ENCODE measurements around the gene KCNMB1. TPM values are rescaled to one million over a fixed set of nuclear protein-coding genes. Genes with fewer than 3 reads are reported as not detected.

Gene KCNMB1
- total RNA-seq, 3 donors from 2014 or later (not counting 1 experiment from before 2014, with no cell fraction given), result 0.23 to 0.48 (median 0.35) TPM

DNA sequence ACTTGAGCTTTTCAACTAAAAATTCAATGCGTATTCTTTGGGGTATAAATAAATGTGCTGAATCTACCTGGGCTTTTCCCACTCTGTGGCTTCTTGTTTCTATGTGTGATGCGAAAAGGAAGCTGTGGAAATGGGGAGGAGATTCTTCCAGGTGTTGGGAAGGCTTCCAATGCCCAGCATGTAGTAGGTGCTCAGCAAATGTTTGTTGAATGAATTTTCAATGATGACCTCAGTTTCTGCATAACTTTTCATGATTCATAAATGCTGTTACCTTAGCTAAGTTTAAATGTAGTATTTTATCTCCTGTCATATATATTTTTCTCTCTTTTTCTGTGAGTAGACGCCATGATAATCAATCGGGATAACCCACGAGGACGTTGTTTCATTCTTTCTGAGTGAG lies 25.6 kb upstream of the KCNMB1 start:
- no peaks in the 10 kb centered on the region for H3K27me3 ChIP-seq (ENCODE audit: control insufficient read depth, insufficient read depth, low read length)
- H3K27ac ChIP-seq (ENCODE audit: low read length), result no peak overlapping the region
- no peaks in the 10 kb centered on the region for H3K36me3 Mint-ChIP-seq
- 96% methylated on average over 6 of the region's 6 CpGs for WGBS (ENCODE audit: insufficient coverage)
- no peak for DNase-seq
- no peaks in the 10 kb centered on the region for H3K9me3 ChIP-seq (ENCODE audit: control insufficient read depth, insufficient read depth, low read length)
- H3K27me3 Mint-ChIP-seq (ENCODE audit: low read depth in 2 of 2), result peaks cover 0 to 9% of the 10 kb centered on the region in 2 donors
- no peak overlapping the region for H3K4me3 ChIP-seq (ENCODE audit: low read length)
- H3K27ac Mint-ChIP-seq, result no peak overlapping the region
- ATAC-seq, result no peak
- H3K4me1 ChIP-seq (ENCODE audit: control insufficient read depth, insufficient read depth, low read length), result no peaks in the 10 kb centered on the region
- intact Hi-C loops (cut with micrococcal nuclease), result no loop called here
- no peaks in the 10 kb centered on the region for H3K9me3 Mint-ChIP-seq
- no peaks in the 10 kb centered on the region for H3K4me1 Mint-ChIP-seq
- TF ChIP-seq, protein P1, sequence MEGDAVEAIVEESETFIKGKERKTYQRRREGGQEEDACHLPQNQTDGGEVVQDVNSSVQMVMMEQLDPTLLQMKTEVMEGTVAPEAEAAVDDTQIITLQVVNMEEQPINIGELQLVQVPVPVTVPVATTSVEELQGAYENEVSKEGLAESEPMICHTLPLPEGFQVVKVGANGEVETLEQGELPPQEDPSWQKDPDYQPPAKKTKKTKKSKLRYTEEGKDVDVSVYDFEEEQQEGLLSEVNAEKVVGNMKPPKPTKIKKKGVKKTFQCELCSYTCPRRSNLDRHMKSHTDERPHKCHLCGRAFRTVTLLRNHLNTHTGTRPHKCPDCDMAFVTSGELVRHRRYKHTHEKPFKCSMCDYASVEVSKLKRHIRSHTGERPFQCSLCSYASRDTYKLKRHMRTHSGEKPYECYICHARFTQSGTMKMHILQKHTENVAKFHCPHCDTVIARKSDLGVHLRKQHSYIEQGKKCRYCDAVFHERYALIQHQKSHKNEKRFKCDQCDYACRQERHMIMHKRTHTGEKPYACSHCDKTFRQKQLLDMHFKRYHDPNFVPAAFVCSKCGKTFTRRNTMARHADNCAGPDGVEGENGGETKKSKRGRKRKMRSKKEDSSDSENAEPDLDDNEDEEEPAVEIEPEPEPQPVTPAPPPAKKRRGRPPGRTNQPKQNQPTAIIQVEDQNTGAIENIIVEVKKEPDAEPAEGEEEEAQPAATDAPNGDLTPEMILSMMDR (IDR thresholded peaks at IDR 0.05), result no peak
- H3K36me3 ChIP-seq (ENCODE audit: control insufficient read depth, insufficient read depth, low read length), result no peaks in the 10 kb centered on the region
- H3K4me3 Mint-ChIP-seq, result no peak overlapping the region

- Histone ChIP-seq H3K27ac (ENCODE audit: low read length) (no peak overlapping the region), H3K4me3 (ENCODE audit: low read length) (no peak overlapping the region), H3K4me1 (ENCODE audit: control insufficient read depth, insufficient read depth, low read length) (no peaks in the 10 kb centered on the region), H3K27me3 (ENCODE audit: control insufficient read depth, insufficient read depth, low read length) (no peaks in the 10 kb centered on the region), H3K9me3 (ENCODE audit: control insufficient read depth, insufficient read depth, low read length) (no peaks in the 10 kb centered on the region), H3K36me3 (ENCODE audit: control insufficient read depth, insufficient read depth, low read length) (no peaks in the 10 kb centered on the region)
- DNase-seq, result no peak
- no peak for ATAC-seq
- no peak overlapping the region for H3K27ac Mint-ChIP-seq
- TF ChIP-seq, protein P1 (IDR thresholded peaks at IDR 0.05), result no peak
- intact Hi-C loops (cut with micrococcal nuclease), result no loop called here
- 88% methylated on average over 3 of the region's 3 CpGs for WGBS (ENCODE audit: insufficient coverage)
- no peaks in the 10 kb centered on the region for H3K9me3 Mint-ChIP-seq
- no peaks in the 10 kb centered on the region for H3K4me1 Mint-ChIP-seq
- H3K27me3 Mint-ChIP-seq (ENCODE audit: low read depth in 2 of 2), result peaks cover 0 to 6% of the 10 kb centered on the region in 2 donors
- no peak overlapping the region for H3K4me3 Mint-ChIP-seq
- H3K36me3 Mint-ChIP-seq, result no peaks in the 10 kb centered on the region
These were observed 24.7 kb upstream of the KCNMB1 start for GRCh38 chr5:170413897-170414296.

- H3K4me3 Mint-ChIP-seq, result no peak overlapping the region
- intact Hi-C loops (cut with micrococcal nuclease), result no loop called here
- H3K9me3 ChIP-seq (ENCODE audit: control insufficient read depth, insufficient read depth, low read length), result no peaks in the 10 kb centered on the region
- TF ChIP-seq, protein P1 (IDR thresholded peaks at IDR 0.05), result no peak
- H3K27ac ChIP-seq (ENCODE audit: low read length), result no peak overlapping the region
- DNase-seq (peak in 1 of 2 donors; percentile 39), ATAC-seq (no peak)
- 88% methylated on average over 3 of the region's 3 CpGs for WGBS (ENCODE audit: insufficient coverage)
- no peaks in the 10 kb centered on the region for H3K4me1 Mint-ChIP-seq
- H3K4me1 ChIP-seq (ENCODE audit: control insufficient read depth, insufficient read depth, low read length), result peaks cover 4% of the 10 kb centered on the region
- peaks cover 3 to 12% of the 10 kb centered on the region in 2 donors for H3K27me3 Mint-ChIP-seq (ENCODE audit: low read depth in 2 of 2)
- H3K36me3 Mint-ChIP-seq, result no peaks in the 10 kb centered on the region
- no peaks in the 10 kb centered on the region for H3K27me3 ChIP-seq (ENCODE audit: control insufficient read depth, insufficient read depth, low read length)
- no peak overlapping the region for H3K27ac Mint-ChIP-seq
- no peak overlapping the region for H3K4me3 ChIP-seq (ENCODE audit: low read length)
- H3K36me3 ChIP-seq (ENCODE audit: control insufficient read depth, insufficient read depth, low read length), result no peaks in the 10 kb centered on the region
- H3K9me3 Mint-ChIP-seq, result no peaks in the 10 kb centered on the region
These were observed 21.9 kb upstream of the KCNMB1 start for GRCh38 chr5:170411100-170411499.

- no peak overlapping the region for H3K27ac Mint-ChIP-seq
These were observed 21.2 kb upstream of the KCNMB1 start for GRCh38 chr5:170410401-170410800.

More at GRCh38 chr5:170410401-170410800, 21.2 kb upstream of the KCNMB1 start:
- no peaks in the 10 kb centered on the region for H3K9me3 Mint-ChIP-seq
- H3K4me3 Mint-ChIP-seq, result no peak overlapping the region
- H3K36me3 Mint-ChIP-seq, result no peaks in the 10 kb centered on the region
- no peaks in the 10 kb centered on the region for H3K9me3 ChIP-seq (ENCODE audit: control insufficient read depth, insufficient read depth, low read length)
- ATAC-seq (no peak), DNase-seq (no peak)
- no peaks in the 10 kb centered on the region for H3K27me3 ChIP-seq (ENCODE audit: control insufficient read depth, insufficient read depth, low read length)
- H3K27me3 Mint-ChIP-seq (ENCODE audit: low read depth in 2 of 2), result peaks cover 3 to 19% of the 10 kb centered on the region in 2 donors
- TF ChIP-seq, protein P1 (IDR thresholded peaks at IDR 0.05), result no peak
- intact Hi-C loops (cut with micrococcal nuclease), result no loop called here
- H3K27ac ChIP-seq (ENCODE audit: low read length), result no peak overlapping the region
- no peaks in the 10 kb centered on the region for H3K4me1 Mint-ChIP-seq
- no peak overlapping the region for H3K4me3 ChIP-seq (ENCODE audit: low read length)
- H3K4me1 ChIP-seq (ENCODE audit: control insufficient read depth, insufficient read depth, low read length), result peaks cover 4% of the 10 kb centered on the region
- no peaks in the 10 kb centered on the region for H3K36me3 ChIP-seq (ENCODE audit: control insufficient read depth, insufficient read depth, low read length)
- 98% methylated on average over 2 of the region's 2 CpGs for whole genome bisulfite sequencing (ENCODE audit: insufficient coverage)
